Stimulated activated CD8-positive, alpha-beta memory T cell treated with anti-CD3 and anti-CD28 coated beads, Interleukin-2, amount 100 ng/mL, for 1 hour (primary cell): Measurements from ENCODE around the gene NUP98.
"Not testable (repeated sequence)": the region's sequence is repeated elsewhere in the genome, so short reads cannot be mapped to it uniquely, and the experiment has no call there.

Experiments used
- DNase-seq, 2 donors: peaks; one replicate each; pipeline ENCODE4 v3.0.0-alpha.2; 2020; ENCODE audit warnings: low read depth in 2 of 2

Gene NUP98

GRCh38 chr11:3826721-3827120 lies 29.4 kb upstream of the NUP98 start:
- DNase-seq: no peak

- no peak for DNase-seq
These were observed 28.3 kb upstream of the NUP98 start for GRCh38 chr11:3825473-3826154.

GRCh38 chr11:3824714-3825472 lies 27.5 kb upstream of the NUP98 start:
- peak; percentile 52 to 62 for DNase-seq

DNA sequence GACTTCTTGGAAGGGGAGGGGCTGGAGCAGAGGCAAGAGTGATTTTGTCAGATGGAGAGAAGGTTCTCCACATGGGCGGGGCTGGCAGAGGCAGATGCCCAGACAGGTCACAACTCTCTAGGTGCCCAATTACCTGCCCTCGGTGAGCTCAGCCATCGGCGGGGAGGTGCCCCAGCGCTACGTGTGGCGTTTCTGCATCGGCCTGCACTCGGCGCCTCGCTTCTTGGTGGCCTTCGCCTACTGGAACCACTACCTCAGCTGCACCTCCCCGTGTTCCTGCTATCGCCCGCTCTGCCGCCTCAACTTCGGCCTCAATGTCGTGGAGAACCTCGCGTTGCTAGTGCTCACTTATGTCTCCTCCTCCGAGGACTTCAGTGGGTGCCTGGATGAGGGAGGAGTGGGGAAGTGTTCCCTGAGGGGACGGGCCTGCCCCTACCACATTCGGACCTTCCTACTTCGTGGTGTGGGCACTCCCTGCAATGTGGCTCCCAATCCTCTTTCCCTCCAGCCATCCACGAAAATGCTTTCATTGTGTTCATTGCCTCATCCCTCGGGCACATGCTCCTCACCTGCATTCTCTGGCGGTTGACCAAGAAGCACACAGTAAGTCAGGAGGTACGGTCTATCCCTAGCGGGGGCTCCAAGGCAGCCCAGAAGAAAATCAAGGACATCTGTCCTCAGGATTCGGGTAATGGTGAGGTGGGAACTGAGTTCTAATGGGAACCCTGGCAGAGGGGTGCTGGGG lies 26.6 kb upstream of the NUP98 start:
- no peak for DNase-seq

DNA sequence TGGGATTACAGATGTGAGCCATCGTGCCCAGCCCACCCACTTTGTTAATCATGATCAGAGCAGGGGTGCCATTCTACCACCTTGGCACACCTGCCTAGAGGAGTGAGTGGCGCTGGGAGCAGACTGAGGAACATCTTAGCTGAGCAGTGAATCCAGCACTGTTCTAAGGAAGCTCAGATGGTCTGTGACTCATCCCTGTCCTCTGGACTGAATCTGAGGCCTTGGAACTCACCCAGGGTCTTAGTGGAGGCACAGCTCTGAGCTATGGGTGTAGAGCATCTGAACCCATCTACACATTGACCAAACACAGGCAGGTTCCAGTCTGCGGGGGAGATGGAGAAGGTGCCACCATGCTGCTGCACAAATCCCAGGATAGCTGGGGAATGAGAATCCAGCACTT lies 25.9 kb upstream of the NUP98 start:
- DNase-seq: no peak

DNA sequence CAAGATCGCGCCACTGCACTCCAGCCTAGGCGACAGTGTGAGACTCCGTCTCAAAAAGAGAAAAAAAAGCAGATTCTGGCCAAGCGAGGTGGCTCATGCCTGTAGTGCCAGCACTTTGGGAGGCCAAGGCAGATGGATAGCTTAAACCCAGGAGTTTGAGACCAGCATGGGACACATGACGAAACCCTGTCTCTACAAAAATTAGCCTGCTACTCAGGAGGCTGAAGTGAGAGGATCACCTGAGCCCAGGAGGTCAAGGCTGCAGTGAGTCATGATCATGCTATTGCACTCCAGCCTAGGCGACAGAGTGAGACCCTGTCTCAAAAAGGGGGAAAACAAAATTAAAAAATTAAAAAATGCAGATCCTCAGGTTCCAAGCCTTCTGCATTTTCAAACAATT lies 25.0 kb upstream of the NUP98 start:
- DNase-seq: no peak

- no peak for DNase-seq
These were observed 23.6 kb upstream of the NUP98 start for GRCh38 chr11:3820971-3821370.

DNA sequence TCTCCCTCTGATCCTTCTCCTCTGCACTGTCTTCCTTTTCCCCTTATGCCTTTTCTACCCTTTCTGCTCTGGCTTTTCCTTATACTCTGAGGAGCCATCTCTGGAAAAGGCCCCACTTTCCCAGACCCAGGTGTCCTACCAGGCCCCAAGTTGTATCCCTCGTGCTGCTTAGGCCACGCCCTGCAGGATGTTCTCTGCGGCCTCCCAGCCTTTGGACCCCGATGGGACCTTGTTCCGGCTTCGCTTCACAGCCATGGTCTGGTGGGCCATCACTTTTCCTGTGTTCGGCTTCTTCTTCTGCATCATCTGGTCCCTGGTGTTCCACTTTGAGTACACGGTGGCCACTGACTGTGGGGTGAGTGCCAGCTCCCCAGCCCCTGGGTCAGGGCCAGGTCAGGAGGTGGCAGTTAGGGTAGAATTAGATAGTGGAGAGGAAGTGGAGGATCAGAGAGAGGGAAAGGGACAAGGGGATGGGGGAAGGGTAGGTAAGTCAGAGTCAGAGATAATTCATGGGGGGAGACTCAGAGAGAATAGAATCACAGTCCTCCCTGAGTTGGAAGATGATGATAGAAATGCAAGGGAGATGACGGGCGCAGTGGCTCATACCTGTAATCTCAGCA lies 19.9 kb upstream of the NUP98 start:
- no peak for DNase-seq

DNA sequence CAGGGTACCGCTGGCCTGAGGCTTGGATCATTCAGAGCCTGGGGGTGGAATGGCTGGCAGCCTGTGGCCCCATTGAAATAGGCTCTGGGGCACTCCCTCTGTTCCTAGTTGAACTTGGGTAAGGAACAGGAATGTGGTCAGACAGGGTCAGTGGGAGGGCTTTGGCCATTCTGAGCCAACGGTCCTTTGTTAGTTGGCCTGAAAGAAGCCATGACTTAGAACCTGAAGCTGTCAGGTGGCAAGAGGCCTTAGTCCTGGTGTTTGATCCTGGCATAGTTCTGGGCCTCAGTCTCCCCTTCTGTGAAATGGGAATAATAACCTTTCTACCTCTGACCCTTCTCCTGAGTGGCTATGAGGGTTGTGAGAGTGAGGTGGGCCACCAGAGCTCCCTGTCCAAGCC lies 19.3 kb upstream of the NUP98 start:
- no peak for DNase-seq

DNA sequence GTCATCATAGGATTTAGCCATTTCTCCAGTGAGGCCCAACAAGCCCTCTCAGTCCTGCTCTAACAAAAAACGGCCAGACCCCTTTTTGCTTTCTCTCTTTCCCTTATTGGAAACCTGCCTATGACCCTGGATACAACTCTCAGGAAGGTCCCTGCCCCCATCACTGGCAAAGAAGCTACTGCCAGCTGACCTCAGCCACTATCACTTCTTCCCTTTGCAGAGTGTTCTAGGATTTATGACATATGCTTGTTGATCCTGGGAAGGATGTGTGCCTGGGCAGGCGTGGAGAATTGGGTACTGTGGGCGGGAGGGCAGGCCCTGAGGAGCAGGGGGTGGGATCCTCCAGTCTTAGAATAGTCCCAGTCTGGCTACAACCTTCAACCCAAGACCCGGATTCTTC lies 18.5 kb upstream of the NUP98 start:
- DNase-seq: no peak

GRCh38 chr11:3814832-3815231 lies 17.5 kb upstream of the NUP98 start:
- not testable (repeated sequence) for DNase-seq

GRCh38 chr11:3810951-3811350 lies 13.6 kb upstream of the NUP98 start:
- DNase-seq: no peak

- DNase-seq: no peak
These were observed 13.1 kb upstream of the NUP98 start for GRCh38 chr11:3810446-3810845.

- DNase-seq: no peak
These were observed 12.2 kb upstream of the NUP98 start for GRCh38 chr11:3809624-3809928.

DNA sequence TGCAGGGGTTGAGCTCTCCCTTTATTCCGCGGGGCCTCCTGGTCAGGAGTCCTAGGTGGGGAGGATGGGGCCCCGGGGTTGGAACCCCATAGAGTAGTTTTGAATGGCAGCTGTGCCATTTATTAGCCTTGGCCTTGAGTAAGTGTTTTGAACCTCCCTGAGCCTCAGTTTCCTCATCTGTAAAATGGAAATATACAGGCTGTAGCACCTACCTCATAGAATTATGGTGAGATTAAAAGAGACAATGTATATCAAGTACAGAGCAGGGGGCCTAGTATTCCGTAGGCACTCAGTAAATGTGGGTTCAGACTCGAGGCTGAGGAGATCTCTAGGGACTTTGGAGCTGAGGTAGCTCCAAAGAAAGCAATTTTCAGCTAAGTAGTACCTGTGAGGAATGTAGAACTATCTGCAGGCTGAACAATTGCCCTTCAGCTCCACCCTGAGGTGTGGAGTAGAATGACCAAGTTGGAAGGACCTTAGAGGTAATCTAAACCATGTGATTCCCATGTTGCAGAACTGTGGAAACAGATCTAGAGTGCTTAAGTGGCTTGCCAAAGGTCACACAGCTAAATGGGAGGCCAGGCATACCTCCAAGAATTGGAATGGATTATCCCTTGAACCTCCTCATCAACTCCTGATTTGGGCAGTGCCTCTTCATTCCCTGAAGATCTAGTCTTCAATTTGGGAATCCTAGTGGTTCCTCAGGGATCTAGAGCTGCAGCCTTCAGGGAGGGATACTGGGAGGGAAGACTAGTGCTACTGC lies 11.7 kb upstream of the NUP98 start:
- DNase-seq: no peak

DNA sequence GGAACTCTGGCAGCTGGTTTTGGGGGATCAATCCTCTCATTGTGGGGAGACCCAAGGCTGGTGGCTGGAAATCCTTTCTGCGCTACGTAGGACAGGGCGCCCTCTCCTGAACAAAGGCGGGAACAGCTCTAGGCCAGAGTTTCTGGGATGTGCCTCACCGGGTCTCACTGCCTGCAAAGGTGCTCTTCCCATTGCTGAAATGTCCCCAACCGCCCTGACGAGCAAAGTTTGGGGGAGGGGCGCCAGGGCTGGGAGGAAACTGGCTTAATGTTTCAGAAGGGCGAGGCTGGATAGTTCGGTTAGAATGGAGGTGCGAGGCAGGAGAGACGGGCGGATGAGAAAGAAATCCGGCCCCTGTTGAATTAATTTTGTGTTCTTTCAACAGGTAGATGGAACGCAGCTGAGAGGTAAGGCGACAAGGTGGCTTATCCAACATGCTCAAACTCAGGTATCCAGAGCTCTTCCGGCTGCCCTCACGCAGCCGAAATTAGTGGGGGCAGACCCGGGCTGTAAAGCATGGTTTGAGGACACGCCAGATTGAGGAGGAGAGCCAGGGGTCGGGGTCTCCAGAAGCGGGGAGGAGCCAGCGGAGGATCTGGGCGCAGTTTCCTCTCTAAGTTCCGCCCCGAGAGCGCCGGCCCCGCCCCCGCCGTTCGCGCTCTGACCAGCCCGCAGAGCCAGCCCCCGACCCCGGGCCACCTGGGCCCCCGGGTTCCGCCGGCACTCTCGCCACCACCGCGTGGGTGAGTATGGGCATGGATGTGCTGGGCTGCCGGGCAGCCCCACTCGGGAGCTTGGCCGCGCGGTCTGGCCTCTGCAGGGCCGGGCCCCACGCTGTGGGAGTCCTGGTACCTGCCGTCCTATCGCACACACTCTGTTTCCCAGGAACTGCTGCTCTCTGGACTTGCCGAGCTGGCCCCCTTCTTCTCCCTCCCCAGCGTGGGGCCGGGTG lies 10.8 kb upstream of the NUP98 start, which contains the start of gene PGAP2:
TSS of gene PGAP2 (plus strand) at position 652 of the 952 bp plus-strand sequence. CDS start 2,700 bp downstream, outside the sequence.
- peak in 1 of 2 donors; percentile 31 for DNase-seq

- no peak for DNase-seq
These were observed 6.6 kb upstream of the NUP98 start for GRCh38 chr11:3803726-3804495.

DNA sequence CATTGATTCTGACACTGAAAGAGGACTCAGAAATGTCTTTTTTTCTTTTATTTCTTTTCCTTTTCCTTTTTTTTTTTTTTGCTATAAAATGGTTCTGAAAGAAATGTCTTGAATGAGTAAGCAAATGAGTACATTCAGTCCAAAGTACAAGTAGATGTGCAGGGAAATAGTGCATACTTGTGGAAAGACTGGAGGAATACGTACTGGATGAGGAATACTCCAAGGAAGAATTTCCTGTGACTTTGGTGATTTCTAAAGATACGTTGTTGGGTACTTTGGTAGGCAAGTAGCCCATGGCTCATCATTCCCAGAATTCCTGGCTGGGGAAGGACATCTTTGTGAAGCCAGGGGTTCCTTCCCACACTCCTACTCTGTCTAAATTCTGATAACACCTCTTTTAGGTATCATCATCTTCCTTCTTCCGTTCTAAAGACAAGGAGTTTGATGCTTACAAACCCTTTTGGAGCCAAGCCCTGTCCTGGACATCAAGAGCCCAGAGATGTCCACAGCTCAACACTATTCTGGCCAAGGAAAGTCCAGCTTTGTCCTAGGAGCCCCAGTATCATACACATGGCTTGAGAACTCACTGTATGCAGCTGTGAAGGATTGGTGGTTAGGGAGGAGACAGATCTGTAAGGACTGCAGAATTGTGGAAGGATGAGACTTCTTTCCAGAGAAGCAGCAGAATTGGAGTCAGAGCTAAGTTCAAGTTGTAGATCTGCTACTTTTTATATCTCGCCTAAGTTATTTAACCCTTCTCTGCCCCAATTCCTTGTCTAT lies 4.8 kb upstream of the NUP98 start:
- no peak for DNase-seq

GRCh38 chr11:3799873-3800272 lies 2.5 kb upstream of the NUP98 start:
- DNase-seq: no peak
